A172 (cell line): Measurements from ENCODE around the gene KIAA1217. TPM values are rescaled to one million over a fixed set of nuclear protein-coding genes. Genes with fewer than 3 reads are reported as not detected.
A peak's percentile ranks its signal among the peaks of the same experiment; 100 is the strongest.

Experiments
- DNase-seq: peaks from one replicate; pipeline ENCODE4 v3.0.0-alpha.2; 2015; ENCODE audit warnings: low spot score
- total RNA-seq: library from RNA; depleted of rRNA; stranded (reverse); fragments of >200 nt; shearing (Covaris generic); gene quantifications from 2 replicates; pipeline ENCODE4 v1.2.3, GENCODE V29; 2014

KIAA1217 gene
- total RNA-seq, 1 experiment from 2014 or later, result 4.7 TPM

DNA sequence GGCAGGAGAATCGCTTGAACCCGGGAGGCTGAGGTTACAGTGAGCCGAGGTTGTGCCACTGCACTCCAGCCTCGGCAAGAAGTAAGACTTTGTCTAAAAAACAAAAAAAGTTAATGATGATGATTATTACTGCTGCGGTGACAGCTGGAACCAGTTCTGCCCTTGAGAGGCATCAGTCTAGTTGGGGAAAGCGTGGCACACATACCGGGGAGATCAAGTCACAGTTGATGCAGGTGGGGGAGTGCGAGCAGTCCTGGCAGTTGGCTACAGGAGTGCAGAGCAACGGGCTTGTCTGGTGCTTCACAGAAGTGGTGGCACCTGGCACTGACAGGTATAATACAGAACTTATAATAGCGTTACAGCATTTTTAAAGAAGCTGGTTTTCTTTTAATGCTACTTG, 341.7 kb downstream of the KIAA1217 start:
- DNase-seq, result no peak

DNA sequence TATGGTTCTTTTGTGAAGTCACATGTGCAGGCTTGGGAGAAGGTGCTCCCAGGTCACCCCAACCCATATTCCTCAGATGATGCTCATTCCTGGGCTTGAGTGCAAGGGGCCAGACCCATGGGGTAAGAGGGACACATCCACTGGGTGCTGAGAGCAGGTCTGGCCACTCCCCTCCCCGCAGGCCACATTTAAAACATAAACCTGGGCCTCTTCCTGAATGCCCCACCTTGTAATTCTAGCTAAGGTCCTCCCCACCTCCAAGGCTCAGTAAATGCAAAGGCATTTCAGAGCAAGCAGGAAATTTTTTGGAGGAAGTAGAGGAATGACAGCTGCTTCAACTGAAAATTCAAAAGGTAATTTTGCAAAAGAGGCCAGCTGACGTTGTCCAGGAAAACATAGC, 342.2 kb downstream of the KIAA1217 start:
- no peak for DNase-seq

GRCh38 chr10:24552346-24553016, 343.5 kb downstream of the KIAA1217 start:
- DNase-seq, result no peak

GRCh38 chr10:24553051-24553612, 344.2 kb downstream of the KIAA1217 start:
- no peak for DNase-seq

DNA sequence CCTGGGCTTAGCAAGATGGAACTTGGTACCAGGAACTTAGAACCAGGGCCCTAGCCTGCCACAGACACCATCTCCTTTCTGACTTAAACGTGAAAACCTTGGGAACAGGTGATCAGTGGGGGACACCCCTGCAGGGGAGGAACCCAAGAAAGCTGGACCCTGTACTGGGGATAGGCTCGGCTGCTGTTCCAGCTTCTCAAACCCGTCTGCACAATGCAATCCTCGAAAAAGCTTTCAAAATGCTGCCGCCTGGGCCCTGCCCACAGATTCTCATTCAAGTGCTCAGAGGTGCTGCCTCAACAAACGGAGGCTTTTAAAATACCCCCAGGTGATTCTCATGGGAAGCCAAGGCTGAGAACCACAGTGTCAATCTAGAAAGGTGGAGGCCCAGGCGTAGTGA, 345.1 kb downstream of the KIAA1217 start:
- no peak for DNase-seq

- no peak for DNase-seq
Measured at GRCh38 chr10:24556126-24556749, 347.3 kb downstream of the KIAA1217 start.

- peak; percentile 88 for DNase-seq
Measured at GRCh38 chr10:24556750-24557742, 348.1 kb downstream of the KIAA1217 start.

GRCh38 chr10:24561453-24561852, 352.5 kb downstream of the KIAA1217 start:
- no peak for DNase-seq

- no peak for DNase-seq
Measured at GRCh38 chr10:24568042-24568441, 359.1 kb downstream of the KIAA1217 start.

DNA sequence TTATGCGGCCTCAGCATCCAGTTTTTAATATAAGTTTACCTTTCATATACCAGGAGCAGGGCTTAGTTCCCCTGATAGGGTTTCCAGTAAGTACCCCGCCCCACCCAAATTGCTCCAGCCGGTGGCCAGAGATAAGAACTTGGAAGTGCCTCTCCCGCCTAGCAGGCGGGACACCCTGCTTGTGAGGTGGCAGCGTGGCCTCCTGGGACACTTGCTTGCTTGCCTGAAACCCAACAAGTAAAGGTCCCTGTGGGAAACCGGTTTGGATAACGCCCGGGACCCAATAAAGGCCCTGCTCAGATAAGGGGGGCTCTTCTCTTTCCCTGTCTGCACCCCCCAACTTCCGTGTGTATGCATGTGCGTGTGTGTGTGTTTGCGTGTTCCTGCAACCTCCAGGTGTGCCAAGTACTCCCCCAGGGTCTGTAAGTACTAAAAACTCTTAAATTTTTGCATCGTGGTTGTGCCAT, 360.4 kb downstream of the KIAA1217 start:
- no peak for DNase-seq

GRCh38 chr10:24569828-24570657, 361.1 kb downstream of the KIAA1217 start:
- no peak for DNase-seq

GRCh38 chr10:24570658-24571426, 361.9 kb downstream of the KIAA1217 start:
- DNase-seq, result no peak

GRCh38 chr10:24571870-24572450, 363.0 kb downstream of the KIAA1217 start:
- no peak for DNase-seq

- no peak for DNase-seq
Measured at GRCh38 chr10:24574161-24574560, 365.2 kb downstream of the KIAA1217 start.

DNA sequence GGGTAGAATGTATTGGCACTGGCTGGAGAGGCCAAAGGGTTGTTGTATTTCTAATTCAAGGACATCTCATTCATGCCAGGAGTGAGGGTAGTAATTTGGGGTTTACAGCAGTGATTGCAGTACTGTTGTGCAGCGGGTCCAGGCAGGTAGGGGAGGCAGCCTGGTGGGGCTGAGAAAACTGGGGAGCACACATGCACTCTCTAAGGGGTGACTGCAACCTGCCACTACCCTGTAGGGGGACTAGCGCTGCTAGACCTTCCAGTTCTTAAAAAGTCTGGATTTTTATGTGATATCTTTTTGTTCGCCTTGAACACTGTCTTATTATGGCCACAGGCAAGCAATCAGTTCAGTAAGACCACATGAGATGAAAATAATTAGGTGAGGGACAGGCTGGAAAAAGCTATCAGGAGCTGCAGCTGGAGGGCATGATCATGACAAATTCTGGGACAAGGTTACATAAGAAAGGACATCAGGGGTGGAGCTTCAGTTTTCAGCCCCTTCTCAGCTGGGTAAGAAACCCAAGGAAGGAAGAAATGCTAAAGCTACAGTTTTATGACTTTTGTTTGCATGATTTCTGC, 365.7 kb downstream of the KIAA1217 start:
- no peak for DNase-seq

- DNase-seq, result no peak
Measured at GRCh38 chr10:24575481-24576002, 366.6 kb downstream of the KIAA1217 start.

- DNase-seq, result no peak
Measured at GRCh38 chr10:24579448-24579847, 370.5 kb downstream of the KIAA1217 start.

DNA sequence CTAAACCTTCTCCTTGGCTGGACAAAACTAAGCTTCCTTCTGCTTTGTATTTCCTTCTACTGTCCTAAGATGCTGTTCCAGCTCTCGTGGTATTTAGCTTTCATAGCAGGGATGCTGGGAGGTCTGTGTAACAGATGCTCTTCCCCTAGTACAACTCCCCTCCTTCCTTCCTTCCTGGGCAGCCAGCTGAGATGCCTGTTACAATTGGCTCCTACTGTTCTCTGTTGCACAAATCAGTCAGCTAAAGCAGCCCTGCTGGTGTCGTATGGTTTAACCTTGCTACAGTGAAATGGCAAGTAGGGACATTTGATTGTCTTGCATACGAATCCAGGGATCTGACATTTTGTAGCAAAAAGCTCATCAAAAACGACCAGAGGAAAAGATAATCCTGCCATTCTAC, 371.0 kb downstream of the KIAA1217 start:
- DNase-seq, result no peak

GRCh38 chr10:24589265-24589664, 380.3 kb downstream of the KIAA1217 start:
- no peak for DNase-seq
